Glomerular endothelial cell (primary cell): ENCODE measurements around the gene SH3TC2. TPM values are rescaled to one million over a fixed set of nuclear protein-coding genes. Genes with fewer than 3 reads are reported as not detected.

Source experiments
- DNase-seq: peaks from one replicate; pipeline ENCODE4 v3.0.0-alpha.2; 2011; ENCODE audit warnings: low read depth, low spot score; ENCODE audit errors: extremely low read depth
- total RNA-seq: library from RNA; depleted of rRNA; stranded (reverse); fragments of >200 nt; gene quantifications from 2 replicates; pipeline ENCODE4 v1.2.3, GENCODE V29; 2015

The SH3TC2 gene
- total RNA-seq, 1 donor from 2014 or later: 2.5 TPM

DNA sequence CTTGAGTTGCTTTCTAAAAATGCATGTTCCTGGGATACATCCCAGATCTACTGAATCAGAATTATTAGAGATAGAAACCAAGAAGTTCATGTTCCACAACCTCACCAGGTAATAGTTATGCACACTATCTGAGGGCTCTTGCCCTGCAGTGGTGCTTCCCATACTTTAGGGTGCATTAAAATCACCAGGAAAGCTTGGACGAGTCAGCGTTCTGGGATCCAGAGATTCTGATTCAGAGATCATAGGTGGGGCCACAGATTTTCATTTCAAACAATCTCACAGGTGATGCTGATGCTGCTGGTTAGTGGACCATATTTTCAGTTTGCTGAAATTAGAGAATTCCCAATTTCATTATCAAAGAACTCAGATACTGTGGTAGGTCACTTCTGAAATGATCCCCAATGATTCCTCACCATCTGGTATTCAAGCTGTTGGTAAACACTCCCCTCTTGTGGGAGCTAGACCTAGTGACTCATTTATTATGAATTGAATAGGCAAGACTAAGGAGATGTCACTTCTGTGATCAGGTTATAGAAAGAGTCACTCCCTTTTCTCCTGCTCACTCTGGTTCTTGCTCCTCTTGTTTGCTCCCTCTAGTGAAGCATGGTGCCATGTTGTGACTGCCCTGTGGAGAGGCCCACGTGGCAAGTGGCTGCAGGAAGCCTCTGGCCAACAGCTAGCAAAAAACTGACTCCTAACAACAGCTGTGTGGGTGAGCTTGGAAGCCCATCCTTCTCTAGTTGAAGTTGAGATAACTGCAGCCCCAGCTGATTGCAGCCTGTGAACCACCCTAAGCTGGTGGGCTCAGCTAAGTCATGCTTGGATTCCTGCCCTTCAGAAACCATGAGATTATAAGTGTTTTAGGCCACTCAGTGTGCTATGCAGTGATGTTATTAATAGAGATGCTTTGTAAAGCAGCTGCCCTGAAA lies 59.8 kb downstream of the SH3TC2 start:
- no peak for DNase-seq

DNA sequence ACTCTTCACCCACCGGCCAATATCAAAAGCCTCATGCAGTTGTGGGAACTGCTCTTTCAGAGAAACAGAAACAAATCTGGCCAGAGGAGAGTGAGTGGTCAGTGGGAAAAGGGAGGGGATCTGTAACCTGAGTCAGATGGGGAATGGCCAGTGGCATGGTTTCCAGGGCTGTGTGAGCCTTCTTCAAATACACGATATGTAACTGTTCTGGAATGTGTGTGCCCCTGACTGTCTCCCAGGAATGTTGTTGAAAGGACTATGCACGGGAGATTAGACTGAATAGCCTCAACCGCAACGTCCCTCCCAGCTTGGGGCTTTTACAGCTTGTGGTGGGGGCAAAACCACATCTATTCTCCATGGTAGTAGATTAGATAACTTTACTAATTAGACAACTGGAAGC lies 60.8 kb downstream of the SH3TC2 start:
- peak; percentile 44 for DNase-seq

DNA sequence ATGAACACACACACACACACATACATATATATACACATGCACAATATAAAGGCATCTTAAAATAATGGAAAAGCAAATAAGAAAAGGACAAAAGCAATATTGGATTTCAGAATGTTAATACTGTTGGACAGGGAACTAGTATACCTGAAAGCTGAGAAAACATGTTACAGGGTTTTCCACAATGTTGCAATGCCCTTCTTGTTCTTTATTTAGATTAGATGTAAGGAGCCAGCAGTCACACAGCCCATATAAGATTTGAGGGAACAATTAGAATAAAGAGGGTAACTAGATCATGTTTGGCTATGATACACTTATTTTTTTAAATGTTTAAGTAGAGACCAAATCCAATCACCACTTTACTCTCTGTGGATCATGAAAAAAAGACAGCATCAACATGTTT lies 61.7 kb downstream of the SH3TC2 start:
- no peak for DNase-seq

DNA sequence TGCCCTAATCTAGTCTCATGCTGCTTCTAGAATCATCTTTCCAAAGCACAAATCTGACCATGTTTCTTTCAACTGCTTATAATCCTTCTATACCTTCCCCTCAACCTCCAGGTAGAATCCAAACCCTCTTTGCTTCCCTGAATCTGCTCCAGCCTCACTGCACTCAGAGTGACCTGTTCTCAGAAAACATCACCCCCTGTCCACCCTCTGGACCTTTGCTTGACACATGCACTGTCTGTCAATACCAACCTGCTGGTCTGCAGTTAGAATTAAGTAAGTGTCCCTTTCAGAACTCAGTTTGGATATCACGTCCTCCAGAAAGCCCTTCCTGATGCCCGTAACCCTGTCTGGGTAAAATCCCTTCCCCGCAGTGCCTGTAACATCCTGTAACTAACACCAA lies 63.1 kb downstream of the SH3TC2 start:
- no peak for DNase-seq

DNA sequence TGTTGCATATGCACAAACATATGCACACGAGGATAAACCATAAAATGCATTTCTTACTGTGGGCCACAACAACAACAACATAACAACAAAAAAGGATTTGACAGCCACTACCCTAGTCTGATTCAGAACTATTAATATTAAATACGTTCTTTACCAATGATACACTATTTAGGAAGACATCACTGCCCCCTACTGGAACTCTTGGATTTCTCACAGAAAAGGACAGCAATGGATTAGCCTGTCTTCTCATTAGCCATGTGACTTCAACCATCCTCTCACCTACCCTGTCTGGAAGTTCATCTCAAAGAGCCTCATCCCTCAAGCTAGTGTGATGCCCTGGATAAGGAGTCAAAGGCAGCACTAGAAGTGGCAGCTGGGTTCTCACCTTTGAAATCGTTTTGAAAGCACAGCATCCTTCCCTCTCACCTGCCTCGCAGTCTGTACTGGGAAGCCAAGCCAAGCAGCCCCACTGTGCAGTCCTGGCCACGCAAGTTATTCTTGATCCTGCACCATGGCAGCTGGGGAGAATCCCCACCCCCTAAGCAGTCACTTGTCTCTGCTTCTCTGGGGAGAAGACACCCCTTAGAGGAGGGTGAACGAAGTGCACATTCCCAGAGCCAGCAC lies 64.6 kb downstream of the SH3TC2 start:
- DNase-seq: peak; percentile 77

DNA sequence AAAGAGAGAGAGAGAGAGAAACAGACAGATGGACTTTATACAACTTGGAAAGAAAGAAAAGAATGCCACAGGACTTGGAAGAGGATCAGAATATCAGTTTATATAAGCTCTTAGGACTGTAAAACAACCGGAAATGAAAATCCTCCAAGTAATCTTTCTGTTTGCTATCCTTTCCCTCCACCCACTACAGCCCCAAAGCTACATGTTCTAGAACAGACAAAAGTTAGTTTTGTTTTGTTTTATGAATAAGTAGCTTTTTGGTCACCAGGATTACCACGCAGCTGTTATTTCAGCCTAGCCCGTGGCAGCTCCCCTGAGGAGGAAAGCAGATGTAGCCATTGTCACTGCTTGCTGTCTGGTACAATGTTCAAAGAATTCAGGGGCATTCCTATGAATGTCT lies 66.6 kb downstream of the SH3TC2 start:
- no peak for DNase-seq

DNA sequence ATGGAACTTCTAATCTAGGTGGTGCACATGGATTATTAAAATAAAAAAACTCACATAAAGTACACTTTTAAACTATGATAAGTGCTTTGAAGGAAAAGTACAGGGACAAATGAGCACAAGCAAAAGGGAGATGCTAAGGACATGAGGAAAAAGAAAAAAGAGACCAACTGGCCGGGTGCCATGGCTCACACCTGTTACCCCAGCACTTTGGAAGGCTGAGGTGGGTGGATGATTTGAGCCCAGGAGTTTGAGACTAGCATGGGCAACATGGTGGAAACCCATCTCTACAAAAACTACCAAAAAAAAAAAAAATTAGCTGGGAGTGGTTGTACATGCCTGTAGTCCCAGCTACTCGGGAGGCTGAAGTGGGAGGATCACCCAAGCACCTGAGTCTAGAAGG lies 67.1 kb downstream of the SH3TC2 start:
- no peak for DNase-seq

DNA sequence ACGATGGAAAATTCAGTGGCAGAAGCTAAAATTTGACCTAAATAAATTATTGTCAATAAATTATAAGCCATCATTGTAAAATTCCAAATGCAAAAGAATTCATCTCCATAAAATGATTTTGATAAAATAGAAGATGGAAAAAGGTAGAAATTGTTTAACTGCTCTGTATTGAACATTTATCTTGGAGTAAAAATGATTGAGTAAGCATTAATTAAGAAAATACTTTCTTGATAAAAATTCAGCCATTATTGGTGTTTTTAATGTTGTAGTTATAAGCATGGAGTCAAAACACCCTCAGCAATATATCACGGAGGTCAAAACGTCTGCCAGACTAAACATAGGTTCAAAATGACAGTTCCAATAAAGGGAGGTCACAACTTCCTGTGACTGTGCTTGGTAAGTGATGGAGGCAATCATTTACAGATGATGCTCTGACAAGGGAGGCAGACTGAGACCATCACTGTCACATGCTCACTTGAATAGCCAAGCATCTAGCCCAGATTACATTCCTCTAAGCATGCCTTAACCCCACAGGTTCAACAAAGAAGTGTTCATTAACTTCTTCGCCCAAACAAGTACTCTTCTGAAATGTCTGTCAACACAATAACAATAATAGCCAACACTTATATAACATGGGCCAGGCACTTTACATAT lies 69.5 kb downstream of the SH3TC2 start:
- no peak for DNase-seq

DNA sequence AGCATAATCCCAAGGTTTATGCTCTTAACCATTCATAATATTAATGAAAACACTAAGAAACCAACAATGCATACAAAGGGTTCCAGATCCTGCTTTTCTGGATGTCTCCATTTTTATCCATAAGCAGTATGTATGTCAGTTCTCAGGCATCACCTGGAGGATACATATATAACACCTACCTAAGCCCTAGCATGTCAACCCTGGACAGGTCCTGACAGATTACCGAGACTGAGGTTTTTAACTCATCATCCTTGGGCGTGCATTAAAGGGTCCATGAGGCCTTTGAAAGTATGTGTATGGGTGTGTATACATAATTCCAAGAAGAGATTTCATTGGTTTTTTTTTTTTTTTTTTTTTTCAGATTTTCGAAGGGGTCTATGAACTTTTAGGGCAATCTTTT lies 70.6 kb downstream of the SH3TC2 start:
- no peak for DNase-seq

DNA sequence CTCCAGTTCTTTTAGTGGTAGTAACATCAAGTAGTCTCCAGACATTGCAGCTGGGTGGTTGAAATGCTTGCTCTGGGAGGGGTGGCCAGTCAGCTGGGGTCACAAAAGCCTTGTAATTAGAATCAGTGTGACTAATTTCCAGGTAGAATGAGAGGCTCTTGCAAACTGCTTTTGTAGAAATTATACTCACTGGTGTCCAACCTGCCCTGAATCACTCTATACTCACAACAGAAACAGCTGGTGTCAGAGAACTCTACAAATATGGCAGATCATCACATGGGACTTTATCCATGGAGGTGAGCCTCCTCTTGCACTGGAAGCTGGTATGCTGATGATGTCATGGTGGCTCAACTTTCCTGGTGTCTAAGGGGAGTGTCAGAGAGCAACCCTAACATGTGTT lies 71.3 kb downstream of the SH3TC2 start:
- no peak for DNase-seq

DNA sequence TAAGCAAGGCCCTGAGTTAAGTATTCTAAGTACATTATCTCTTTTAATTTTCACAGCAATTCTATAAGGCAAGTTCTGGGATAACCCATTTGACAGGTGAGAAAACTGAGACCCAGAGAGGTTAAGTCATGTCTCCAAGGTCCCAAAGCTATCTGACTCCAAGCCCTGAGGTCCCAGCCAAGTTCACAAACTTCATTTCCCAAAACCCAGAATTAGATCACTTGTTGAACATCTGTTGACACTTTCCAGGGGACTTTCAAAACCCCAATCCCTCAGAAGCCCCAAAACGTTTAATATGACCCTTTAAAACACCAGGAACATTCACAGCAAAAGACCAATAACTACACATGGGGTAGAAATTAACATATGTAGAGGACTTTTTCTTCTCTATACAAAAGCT lies 72.0 kb downstream of the SH3TC2 start:
- DNase-seq: no peak

DNA sequence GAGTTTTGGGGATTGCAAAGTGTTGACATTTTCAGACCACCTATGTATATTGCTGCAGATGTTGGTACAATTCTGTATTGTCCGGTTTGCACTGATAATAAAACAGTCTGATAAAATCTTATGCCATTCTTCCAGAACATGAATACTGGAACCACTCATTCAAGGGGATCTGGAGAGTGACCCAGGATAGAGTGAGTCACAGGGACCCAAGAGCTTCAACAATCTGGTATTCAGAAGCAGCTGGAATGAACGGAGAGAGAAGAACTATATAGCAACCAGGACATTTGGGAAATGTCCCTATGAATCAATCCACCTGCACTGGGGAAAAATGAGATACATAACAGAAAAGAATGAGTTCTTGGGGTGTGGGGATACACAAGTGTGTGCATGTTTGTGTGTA lies 73.3 kb downstream of the SH3TC2 start:
- no peak for DNase-seq

DNA sequence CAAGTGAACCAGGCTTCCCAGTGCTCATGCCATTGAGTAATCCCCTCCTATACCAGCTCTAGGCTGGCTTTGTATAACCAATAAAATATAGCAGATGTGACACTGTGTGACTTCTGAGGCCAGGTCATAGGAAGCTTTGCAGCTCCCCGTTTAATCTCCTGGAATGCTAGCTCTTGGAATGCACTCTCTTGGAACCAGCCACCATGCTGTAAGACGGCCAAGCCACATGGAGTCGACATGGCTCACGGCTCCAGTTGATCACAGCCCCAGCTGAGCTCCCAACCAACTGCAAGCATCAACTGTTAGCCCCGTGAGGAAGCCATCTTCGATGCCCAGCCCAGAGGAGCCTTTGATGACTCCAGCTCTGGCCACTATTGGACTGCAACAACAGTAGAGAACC lies 74.5 kb downstream of the SH3TC2 start:
- DNase-seq: no peak

DNA sequence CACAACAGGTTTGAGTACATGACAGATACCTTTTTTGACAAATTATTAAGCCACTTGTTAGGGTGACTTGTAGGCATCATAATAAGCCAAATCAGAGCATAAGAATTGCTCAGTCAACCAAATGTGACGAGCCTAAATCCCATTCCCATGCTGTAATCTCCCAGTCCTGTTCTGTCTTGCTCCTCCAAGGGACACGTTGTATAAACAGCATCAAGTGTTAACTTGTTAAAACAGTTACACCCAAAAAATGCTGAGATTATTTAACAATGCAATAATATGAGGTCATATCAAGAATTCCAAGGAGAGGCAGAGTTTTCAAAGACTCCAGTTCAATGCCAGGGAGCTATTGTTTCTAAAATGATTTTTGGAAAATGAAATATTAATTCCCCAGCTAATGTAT lies 76.2 kb downstream of the SH3TC2 start:
- no peak for DNase-seq

DNA sequence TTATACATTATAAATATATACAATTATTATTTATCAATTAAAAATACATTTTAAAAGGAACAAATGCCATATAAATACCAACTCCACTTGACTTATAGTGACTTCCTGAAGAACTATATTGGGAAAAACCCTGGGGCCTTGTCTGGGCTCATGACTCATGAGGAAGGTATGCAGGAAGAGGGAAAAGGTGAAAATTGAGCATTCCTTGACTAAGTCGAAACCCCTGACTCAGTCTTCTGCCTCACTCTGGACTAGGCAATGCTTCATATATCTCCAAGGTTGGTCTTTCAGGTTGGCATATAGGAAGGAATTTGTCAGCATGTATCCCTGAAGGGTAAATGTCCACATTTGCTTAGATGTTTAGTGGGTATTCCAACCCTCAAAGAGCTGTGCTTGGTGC lies 78.5 kb downstream of the SH3TC2 start:
- DNase-seq: no peak

DNA sequence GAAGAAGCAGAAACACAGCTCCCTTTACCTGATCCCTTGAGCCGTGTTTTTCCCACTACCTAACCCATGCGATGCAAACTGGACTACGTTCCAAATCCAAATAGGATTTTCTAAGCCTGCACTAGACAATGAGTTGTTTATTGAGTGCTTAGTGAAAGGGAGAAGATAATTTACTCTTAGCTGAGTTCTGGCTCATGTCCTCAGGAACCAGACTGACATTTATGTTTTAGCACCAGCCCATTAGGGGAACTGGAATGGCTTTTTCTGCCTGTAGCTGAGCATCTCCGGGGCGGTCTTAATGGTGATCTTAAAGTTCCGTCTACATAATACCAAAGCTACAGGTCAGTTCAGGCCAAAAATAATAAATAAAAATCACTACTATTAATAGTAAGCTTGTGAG lies 81.5 kb downstream of the SH3TC2 start:
- no peak for DNase-seq

DNA sequence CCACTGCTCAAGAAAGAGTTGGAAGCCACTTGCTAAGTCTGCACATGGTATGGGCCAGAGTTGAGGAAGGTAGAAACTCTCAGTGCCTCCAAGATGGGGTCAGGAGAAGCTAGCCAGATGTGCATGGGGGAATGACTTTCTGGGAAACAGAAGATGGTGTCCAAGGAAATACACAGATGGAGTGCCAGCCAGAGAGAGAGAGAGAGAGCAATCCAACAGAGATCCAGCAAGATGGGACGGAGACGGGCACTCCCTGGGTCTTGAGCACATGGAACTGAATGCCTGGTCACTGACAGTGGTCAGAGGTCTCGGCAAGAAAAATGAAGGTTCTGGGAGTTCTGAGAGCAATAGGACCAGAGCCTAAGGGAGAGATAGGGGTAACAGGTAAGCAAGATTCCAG lies 82.1 kb downstream of the SH3TC2 start:
- DNase-seq: no peak

DNA sequence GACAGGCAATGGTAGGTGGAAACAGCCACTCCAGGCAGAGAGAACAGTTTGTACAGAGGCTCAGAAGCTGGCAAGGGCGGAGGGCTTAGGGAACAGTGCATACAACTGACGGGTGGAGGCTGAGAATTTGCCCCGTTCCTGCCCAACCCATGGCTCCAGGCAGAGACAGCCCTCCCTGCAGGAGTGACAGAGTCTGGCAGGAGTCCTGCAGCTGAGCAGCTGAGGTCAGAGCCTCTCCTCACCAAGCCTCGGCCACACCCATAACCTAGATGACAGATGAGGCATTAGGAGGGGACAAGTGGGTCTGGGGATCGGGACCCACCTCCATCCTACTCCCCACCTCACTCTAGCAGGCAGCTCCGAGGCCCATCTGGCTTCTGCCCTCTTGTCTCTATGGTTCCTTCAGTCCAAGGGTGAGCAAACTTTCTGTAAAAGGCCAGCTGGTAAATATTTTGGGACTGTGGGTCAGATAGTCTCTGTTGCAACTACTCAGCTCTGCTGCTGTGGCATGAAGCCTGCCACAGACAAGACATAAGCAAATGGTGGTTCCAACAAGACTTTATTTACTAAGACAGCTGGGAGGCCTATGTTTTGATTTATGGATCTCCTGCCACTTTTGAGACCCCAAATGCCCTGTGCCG lies 83.7 kb downstream of the SH3TC2 start:
- no peak for DNase-seq

DNA sequence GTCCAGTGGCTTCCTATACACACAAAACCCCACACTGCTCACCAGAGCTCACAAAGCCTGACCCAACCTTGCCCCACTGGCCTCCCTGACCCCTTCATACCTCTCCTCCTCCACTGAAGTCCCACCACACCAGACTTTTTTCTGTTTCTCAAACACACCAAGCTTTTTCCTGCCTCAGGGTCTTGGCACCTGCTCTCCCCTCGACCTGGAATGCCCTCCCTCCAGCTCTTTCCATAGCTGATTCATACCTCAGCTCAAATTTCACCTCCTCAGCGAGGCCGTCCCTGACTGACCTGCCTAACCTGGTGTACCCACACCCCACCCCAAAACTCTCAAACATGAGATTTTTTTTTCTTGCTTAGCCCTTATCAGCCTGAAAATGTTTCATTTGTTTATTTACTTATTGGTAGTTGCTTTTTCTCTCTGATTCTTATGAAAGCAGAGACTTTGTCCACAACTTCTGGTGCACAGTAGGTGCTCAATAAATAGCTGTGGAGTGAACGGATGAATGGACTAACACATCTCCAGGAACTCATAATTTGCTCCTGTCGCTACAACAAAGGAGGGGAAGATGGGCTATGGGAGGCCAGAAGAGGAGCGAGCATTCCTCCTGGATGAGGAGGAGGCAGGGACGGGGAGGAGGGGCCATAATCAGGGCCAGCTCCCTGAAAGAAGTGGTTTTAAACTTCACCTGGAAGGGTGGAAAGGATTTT lies 84.3 kb downstream of the SH3TC2 start:
- DNase-seq: no peak

DNA sequence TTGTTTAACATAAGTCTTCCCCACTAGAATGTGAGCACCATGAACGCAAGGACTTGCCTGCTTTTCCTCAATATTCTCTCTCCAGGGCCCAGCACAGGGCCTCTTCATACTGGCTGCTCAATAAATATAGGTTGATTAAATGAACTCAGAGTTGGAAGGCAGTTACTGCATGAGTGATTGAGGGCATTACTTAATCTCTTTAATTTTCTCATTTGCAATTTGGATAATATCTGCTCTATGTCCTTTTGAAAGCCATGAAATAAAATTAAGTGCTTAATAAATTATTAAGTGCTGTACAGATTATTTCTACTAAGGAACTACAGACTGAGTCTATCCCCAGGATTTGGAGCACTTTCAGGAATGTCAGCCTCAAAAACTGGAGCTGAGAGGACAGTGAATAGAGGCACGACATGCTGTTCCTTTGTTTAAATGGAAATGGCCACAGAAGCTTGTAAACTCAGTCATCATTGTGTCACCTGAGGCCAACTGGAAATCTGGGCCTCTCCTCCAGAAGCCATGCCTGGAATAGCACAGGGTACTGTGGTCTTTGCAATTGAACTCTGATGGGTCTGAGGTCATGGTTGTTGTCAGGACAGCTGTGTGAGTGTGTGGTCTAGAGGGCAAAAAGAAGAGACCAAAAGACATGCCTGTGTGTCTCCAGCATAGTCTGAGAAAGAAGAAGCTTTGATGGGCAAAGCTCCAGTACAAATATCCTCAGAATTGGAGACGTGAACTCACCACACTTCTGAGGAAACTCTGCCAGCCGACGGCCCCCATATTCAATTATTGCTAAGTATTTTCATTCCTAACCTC lies 86.1 kb downstream of the SH3TC2 start:
- DNase-seq: no peak
